PC-3 (cell line): ENCODE measurements around the gene KDM6B.

Source experiments
- EZH2 ChIP-seq: fragments of 300-600 bp; sonication (generic); IDR thresholded peaks from one replicate; pipeline ENCODE4 v1.6.1; 2017; ENCODE audit warnings: antibody characterized with exemption, mild to moderate bottlenecking, low read length; ENCODE audit not compliant: unreplicated experiment
- EZH2phosphoT487 ChIP-seq: fragments of 300-600 bp; sonication (generic); IDR thresholded peaks from 2 replicates; pipeline ENCODE4 v1.6.1; 2018; ENCODE audit warnings: mild to moderate bottlenecking, antibody characterized with exemption, low read length, borderline replicate concordance
- TF ChIP-seq, protein P1 (sequence below): fragments of 300-600 bp; sonication (generic); conservative IDR thresholded peaks from 2 replicates; pipeline ENCODE4 v1.5.1; 2017; ENCODE audit warnings: antibody characterized with exemption, low read depth, mild to moderate bottlenecking, low read length

DNA sequence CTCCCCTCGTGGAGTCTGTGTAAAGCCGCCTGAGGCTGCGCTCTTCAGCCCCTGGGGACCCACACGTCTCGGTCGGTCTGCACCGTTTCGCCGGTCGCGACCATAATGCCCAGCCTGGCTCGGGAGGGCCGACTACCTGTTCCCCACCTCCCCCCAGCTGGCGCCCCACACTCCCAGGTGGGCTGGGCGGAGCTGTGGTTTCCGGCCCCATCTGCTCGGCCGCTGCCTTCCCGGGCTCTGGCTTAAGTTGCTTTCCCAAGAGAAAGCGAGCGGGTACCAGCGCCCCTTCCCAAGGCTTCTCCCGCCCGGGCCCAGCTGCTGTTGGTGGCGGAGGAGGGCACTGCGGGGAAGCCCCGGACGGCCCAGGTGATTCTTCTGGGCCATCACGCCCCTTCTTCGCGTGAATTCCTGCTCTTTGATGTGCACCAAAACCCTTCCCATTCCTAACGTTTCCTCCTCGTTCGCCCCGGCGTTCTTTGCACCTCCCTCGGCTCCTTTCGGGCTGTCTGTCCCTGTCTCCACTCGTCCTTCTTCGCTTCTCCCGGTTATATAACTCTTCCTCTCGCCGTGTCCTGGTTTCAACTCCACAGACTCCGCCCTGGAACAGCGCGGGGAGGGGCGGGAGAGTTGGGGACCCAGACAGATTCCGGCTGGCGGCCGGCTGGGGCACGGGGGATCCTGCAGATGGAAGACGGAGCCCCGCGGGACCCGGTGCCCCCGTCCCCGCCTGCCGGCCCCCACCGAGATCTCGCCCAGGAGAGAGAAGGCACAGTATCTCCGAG is 2.0 kb downstream of the KDM6B start:
- TF ChIP-seq, protein P1, sequence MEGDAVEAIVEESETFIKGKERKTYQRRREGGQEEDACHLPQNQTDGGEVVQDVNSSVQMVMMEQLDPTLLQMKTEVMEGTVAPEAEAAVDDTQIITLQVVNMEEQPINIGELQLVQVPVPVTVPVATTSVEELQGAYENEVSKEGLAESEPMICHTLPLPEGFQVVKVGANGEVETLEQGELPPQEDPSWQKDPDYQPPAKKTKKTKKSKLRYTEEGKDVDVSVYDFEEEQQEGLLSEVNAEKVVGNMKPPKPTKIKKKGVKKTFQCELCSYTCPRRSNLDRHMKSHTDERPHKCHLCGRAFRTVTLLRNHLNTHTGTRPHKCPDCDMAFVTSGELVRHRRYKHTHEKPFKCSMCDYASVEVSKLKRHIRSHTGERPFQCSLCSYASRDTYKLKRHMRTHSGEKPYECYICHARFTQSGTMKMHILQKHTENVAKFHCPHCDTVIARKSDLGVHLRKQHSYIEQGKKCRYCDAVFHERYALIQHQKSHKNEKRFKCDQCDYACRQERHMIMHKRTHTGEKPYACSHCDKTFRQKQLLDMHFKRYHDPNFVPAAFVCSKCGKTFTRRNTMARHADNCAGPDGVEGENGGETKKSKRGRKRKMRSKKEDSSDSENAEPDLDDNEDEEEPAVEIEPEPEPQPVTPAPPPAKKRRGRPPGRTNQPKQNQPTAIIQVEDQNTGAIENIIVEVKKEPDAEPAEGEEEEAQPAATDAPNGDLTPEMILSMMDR = no peak
- no peak for TF ChIP-seq EZH2phosphoT487
- TF ChIP-seq EZH2 = no peak
